Peyer's patch (tissue), 4 donors: ENCODE data around the gene PTPN13.

ENCODE experiments used
- CTCF ChIP-seq, 6 experiments: fragments of 450-650 bp in 4 of 6; fragments of 200-600 bp in 2 of 6; sonication (generic) in 1 of 6; IDR thresholded peaks; one replicate each; pipeline ENCODE4 v1.5.1; 2017 to 2019; ENCODE audit warnings: antibody characterized with exemption in 6 of 6, mild to moderate bottlenecking in 3 of 6, moderate library complexity in 1 of 6
- POLR2A ChIP-seq, 2 donors: fragments of 450-650 bp; IDR thresholded peaks; one replicate each; pipeline ENCODE4 v1.5.1; 2017; ENCODE audit warnings: antibody characterized with exemption in 2 of 2, mild to moderate bottlenecking in 2 of 2, moderate library complexity in 2 of 2

GRCh38 chr4:86660401-86660800 lies 66.3 kb downstream of the PTPN13 start:
- no peak for TF ChIP-seq POLR2A (IDR thresholded peaks at IDR 0.05)
- no peak for TF ChIP-seq CTCF (IDR thresholded peaks at IDR 0.05)
